ENCODE measurements around the gene FOXQ1. TPM values are rescaled to one million over a fixed set of nuclear protein-coding genes. Genes with fewer than 3 reads are reported as not detected.
"Not testable (repeated sequence)": the region's sequence is repeated elsewhere in the genome, so short reads cannot be mapped to it uniquely, and the experiment has no call there.

Gene FOXQ1
- total RNA-seq, 1 donor from 2014 or later: not detected

GRCh38 chr6:1361717-1362116 is 49.8 kb downstream of the FOXQ1 start:
- not testable (repeated sequence) for DNase-seq (ENCODE audit: low read depth in 2 of 2)

GRCh38 chr6:1362643-1363042 is 50.7 kb downstream of the FOXQ1 start:
- no peak for DNase-seq (ENCODE audit: low read depth in 2 of 2)

GRCh38 chr6:1363298-1363697 is 51.4 kb downstream of the FOXQ1 start:
- DNase-seq (ENCODE audit: low read depth in 2 of 2): no peak

- peak in 1 of 2 donors; percentile 30 for DNase-seq (ENCODE audit: low read depth in 2 of 2)
Measured at GRCh38 chr6:1363729-1364572, 52.1 kb downstream of the FOXQ1 start.

Other genes starting within 250 kb of the FOXQ1 start
- gene FOXF2, start 77.5 kb downstream of the FOXQ1 start, total RNA-seq: not detected in 2 replicates